CD8-positive, alpha-beta memory T cell (primary cell): ENCODE data around the gene MYCN. TPM values are rescaled to one million over a fixed set of nuclear protein-coding genes. Genes with fewer than 3 reads are reported as not detected.

ENCODE experiments used
- CTCF ChIA-PET: fragments of 350-600 bp; sonication (Branson Sonifier 250); formaldehyde crosslinking; loops from one replicate; lab custom pipeline; 2021; ENCODE audit warnings: antibody characterized with exemption; lab: Charles Lee
- POLR2A ChIA-PET: fragments of 350-600 bp; sonication (Branson Sonifier 250); formaldehyde crosslinking; loops from one replicate; lab custom pipeline; 2021; ENCODE audit warnings: antibody characterized with exemption; lab: Charles Lee
- DNase-seq, 5 donors: peaks; one replicate each; pipeline versions ENCODE4 v3.0.0 to v3.0.0-alpha.2; 2020 to 2022; ENCODE audit warnings: mixed read lengths in 1 of 5
- H3K27ac ChIP-seq: one replicate; pipeline ENCODE4 v1.7.0; 2013; ENCODE audit warnings: low read depth, mild to moderate bottlenecking, low read length, moderate library complexity
- H3K27me3 ChIP-seq: 2 replicates; pipeline ENCODE4 v1.7.0; 2013; ENCODE audit warnings: low read length, mild to moderate bottlenecking; ENCODE audit not compliant: insufficient read depth, poor library complexity, severe bottlenecking
- H3K36me3 ChIP-seq: 2 replicates; pipeline ENCODE4 v1.7.0; 2013; ENCODE audit warnings: mild to moderate bottlenecking, low read length, moderate library complexity; ENCODE audit not compliant: insufficient read depth
- H3K4me1 ChIP-seq: 2 replicates; pipeline ENCODE4 v1.7.0; 2013; ENCODE audit warnings: mild to moderate bottlenecking, low read length, moderate library complexity; ENCODE audit not compliant: insufficient read depth
- H3K4me3 ChIP-seq: 2 replicates; pipeline ENCODE4 v1.7.0; 2013; ENCODE audit warnings: mild to moderate bottlenecking, low read length
- H3K9me3 ChIP-seq: 2 replicates; pipeline ENCODE4 v1.7.0; 2013; ENCODE audit warnings: mild to moderate bottlenecking, low read length
- H3K27ac Mint-ChIP-seq, 8 donors: one replicate each; pipeline ENCODE4 v1.8.0; 2020 to 2021; ENCODE audit warnings: mixed read lengths in 8 of 8, mild to moderate bottlenecking in 6 of 8, inconsistent platforms in 3 of 8, moderate library complexity in 3 of 8
- H3K27me3 Mint-ChIP-seq, 2 donors: one replicate each; pipeline ENCODE4 v1.8.0; 2020 to 2021; ENCODE audit warnings: mixed read lengths in 2 of 2, mild to moderate bottlenecking in 1 of 2, moderate library complexity in 1 of 2
- H3K36me3 Mint-ChIP-seq, 3 donors: one replicate each; pipeline ENCODE4 v1.8.0; 2020 to 2021; ENCODE audit warnings: mixed read lengths in 3 of 3, inconsistent platforms in 1 of 3, mild to moderate bottlenecking in 1 of 3
- H3K4me1 Mint-ChIP-seq, 3 donors: one replicate each; pipeline ENCODE4 v1.8.0; 2020 to 2021; ENCODE audit warnings: mixed read lengths in 3 of 3, inconsistent platforms in 1 of 3, mild to moderate bottlenecking in 1 of 3
- H3K4me3 Mint-ChIP-seq, 7 donors: one replicate each; pipeline ENCODE4 v1.8.0; 2020 to 2021; ENCODE audit warnings: mixed read lengths in 7 of 7, mild to moderate bottlenecking in 6 of 7, moderate library complexity in 4 of 7, inconsistent platforms in 2 of 7
- H3K9me3 Mint-ChIP-seq, 5 donors: one replicate each; pipeline ENCODE4 v1.8.0; 2020 to 2022; ENCODE audit warnings: mixed read lengths in 5 of 5, mild to moderate bottlenecking in 3 of 5, moderate library complexity in 2 of 5, inconsistent platforms in 1 of 5
- polyA plus RNA-seq: library from polyadenylated mRNA; unstranded; fragments of 300-500 nt; fragmentation: Illumina TruSeq; gene quantifications from one replicate; pipeline ENCODE4 v1.2.3, GENCODE V29; 2021
- total RNA-seq, 2 experiments: library from RNA; stranded (reverse); gene quantifications; one replicate each; pipeline ENCODE4 v1.2.3, GENCODE V29; 2021

MYCN gene
- total and polyA plus RNA-seq, 3 experiments from 2014 or later = not detected

DNA sequence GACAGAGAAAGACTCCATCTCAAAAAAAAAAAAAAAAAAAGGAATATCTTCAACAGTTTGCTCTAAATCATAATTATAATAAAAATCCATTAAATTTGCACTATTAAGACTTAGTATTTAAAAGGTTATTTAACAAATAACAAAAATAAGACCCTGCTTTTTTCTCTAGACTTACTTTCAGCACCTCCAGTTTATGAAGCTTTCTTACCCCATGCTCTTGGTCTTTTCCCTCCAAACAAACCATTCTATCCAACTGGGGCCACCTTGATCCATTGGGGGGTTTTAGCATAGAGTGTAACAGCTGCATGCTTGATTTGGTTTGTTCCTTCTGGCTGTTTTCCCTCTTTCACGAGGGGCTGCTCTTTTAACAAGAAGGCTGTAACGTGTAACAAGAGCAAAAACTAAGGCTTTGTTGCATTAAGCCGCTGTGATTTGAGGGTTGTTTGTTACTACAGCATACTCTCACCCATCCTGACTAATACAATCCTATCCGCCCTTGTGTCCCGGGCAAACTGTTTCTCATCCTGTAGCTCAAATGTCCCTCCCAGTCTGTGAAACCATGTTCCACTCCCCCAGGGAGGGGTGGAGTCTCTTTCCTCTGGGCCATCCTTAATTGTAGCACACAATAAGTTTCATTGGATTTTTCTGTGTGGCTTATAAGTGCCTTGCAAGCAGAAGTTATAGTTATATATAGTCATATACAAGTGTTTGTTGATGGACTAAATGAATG, 9.6 kb upstream of the MYCN start:
- no peaks in the 10 kb centered on the region for H3K4me1 ChIP-seq
- no peak overlapping the region for H3K27ac Mint-ChIP-seq
- CTCF ChIA-PET = no interaction called here

DNA sequence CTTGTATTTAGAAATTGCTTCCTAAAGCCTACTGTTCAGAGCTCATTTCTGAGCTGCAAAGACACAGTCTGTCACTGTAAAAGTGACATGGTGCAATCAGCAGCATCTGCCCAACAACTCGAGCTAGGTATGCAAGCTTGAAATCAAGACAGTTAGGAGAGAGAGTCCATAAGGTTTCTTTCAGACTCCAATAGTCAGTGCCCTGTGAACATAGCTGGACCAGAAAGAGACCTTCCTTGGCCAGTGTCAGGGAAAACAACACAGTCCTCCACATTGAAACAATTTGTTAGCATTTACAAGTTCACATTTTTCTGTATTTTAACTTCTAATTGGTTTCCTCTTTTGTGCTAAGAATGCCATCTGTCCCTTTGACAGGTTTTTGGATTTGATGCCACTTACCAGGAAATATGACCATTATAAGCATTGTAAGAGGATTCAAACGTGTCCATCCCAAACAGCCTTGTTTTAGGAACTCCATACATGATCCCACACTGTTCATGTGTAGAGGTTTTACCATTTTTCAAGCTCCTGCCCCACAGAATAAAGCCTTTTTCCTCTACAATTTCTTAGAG, 8.9 kb upstream of the MYCN start:
- no peak overlapping the region for H3K4me3 ChIP-seq

More for the DNA sequence above, 9.6 kb upstream of the MYCN start:
- Mint-ChIP-seq H3K4me1 (no peaks in the 10 kb centered on the region), H3K27me3 (no peaks in the 10 kb centered on the region), H3K9me3 (peaks cover 0 to 4% (median 0%) of the 10 kb centered on the region in 5 donors), H3K4me3 (no peak overlapping the region), H3K36me3 (no peaks in the 10 kb centered on the region)
- POLR2A ChIA-PET = no interaction called here
- H3K27me3 ChIP-seq = no peaks in the 10 kb centered on the region
- no peak for DNase-seq
- no peak overlapping the region for H3K4me3 ChIP-seq
- H3K9me3 ChIP-seq = no peaks in the 10 kb centered on the region
- H3K27ac ChIP-seq = no peak overlapping the region
- H3K36me3 ChIP-seq = no peaks in the 10 kb centered on the region

DNA sequence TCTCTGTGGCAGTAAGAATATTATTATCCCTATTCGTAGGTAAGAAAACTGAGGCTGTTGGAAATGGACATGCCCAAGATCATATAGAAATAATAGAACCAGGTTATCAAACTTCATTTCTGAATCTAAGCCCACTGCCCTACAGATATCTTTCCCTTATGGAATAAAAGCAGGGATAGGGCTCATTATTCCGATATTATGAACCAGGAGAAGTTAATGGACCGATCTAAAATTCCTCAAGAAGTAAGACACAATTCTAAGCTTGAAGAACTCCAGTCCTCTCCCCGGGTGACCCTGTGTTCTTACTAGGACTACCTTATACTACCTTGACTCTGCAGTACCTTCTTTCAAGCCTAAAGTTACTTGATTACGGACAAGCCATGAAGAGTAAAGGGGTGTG, 8.4 kb upstream of the MYCN start:
- H3K36me3 ChIP-seq = no peaks in the 10 kb centered on the region
- no peaks in the 10 kb centered on the region for H3K4me1 ChIP-seq
- POLR2A ChIA-PET = no interaction called here
- H3K27ac Mint-ChIP-seq = no peak overlapping the region
- H3K4me1 Mint-ChIP-seq = no peaks in the 10 kb centered on the region
- no peak overlapping the region for H3K4me3 ChIP-seq
- CTCF ChIA-PET = no interaction called here
- peaks cover 0 to 4% (median 0%) of the 10 kb centered on the region in 5 donors for H3K9me3 Mint-ChIP-seq
- H3K9me3 ChIP-seq = no peaks in the 10 kb centered on the region
- H3K27ac ChIP-seq = no peak overlapping the region
- no peak overlapping the region for H3K4me3 Mint-ChIP-seq
- no peaks in the 10 kb centered on the region for H3K36me3 Mint-ChIP-seq
- no peak for DNase-seq
- peaks cover 0 to under 1% of the 10 kb centered on the region in 2 donors for H3K27me3 Mint-ChIP-seq
- no peaks in the 10 kb centered on the region for H3K27me3 ChIP-seq

More for the DNA sequence above, 8.9 kb upstream of the MYCN start:
- Mint-ChIP-seq H3K27me3 (no peaks in the 10 kb centered on the region), H3K9me3 (peaks cover 0 to 4% (median 0%) of the 10 kb centered on the region in 5 donors), H3K36me3 (no peaks in the 10 kb centered on the region), H3K27ac (no peak overlapping the region), H3K4me1 (no peaks in the 10 kb centered on the region), H3K4me3 (no peak overlapping the region)
- ChIA-PET CTCF (no interaction called here), POLR2A (no interaction called here)
- Histone ChIP-seq H3K9me3 (no peaks in the 10 kb centered on the region), H3K4me1 (no peaks in the 10 kb centered on the region), H3K36me3 (no peaks in the 10 kb centered on the region), H3K27me3 (no peaks in the 10 kb centered on the region), H3K27ac (no peak overlapping the region)
- no peak for DNase-seq

DNA sequence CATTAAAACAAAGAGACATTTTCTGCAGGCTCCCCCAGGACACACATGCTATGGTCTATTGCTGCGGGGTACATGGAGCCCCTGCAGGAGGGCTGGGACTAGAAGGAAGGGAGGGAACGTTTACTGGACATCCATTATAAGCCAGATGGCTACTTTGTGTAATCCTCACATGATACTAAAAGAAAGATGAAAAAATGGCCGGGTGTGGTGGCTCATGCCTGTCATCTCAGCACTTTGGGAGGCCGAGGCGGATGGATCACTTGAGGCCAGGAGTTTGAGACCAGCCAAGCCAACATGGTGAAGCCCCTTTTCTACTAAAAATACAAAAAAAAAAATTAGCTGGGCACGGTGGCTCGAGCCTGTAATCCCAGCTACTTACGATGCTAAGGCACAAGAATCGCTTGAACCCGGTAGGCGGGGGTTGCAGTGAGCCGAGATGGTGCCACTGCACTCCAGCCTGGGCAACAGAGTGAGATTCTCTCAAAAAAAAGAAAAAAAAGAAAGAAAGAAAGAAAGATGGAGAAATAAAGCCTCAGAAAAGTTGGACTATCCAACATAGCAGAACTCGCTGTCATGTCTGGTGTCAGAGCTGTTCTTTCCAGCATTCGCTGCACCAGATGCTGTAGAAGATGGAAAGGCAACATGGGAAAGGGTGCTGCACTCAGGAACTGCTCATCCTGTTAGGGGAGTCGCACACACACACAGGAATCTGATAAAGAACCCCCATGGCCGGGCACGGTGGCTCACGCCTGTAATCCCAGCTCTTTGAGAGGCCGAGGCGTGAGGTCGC, 7.8 kb upstream of the MYCN start:
- POLR2A ChIA-PET = no interaction called here
- H3K4me3 ChIP-seq = no peak overlapping the region
- H3K36me3 ChIP-seq = no peaks in the 10 kb centered on the region
- no peak for DNase-seq
- no peaks in the 10 kb centered on the region for H3K27me3 ChIP-seq
- Mint-ChIP-seq H3K27me3 (peaks cover 0 to 7% of the 10 kb centered on the region in 2 donors), H3K9me3 (peaks cover 0 to 4% (median 0%) of the 10 kb centered on the region in 5 donors), H3K4me1 (no peaks in the 10 kb centered on the region), H3K36me3 (no peaks in the 10 kb centered on the region), H3K4me3 (no peak overlapping the region), H3K27ac (no peak overlapping the region)
- CTCF ChIA-PET = no interaction called here
- H3K9me3 ChIP-seq = no peaks in the 10 kb centered on the region
- H3K27ac ChIP-seq = no peak overlapping the region
- H3K4me1 ChIP-seq = no peaks in the 10 kb centered on the region

DNA sequence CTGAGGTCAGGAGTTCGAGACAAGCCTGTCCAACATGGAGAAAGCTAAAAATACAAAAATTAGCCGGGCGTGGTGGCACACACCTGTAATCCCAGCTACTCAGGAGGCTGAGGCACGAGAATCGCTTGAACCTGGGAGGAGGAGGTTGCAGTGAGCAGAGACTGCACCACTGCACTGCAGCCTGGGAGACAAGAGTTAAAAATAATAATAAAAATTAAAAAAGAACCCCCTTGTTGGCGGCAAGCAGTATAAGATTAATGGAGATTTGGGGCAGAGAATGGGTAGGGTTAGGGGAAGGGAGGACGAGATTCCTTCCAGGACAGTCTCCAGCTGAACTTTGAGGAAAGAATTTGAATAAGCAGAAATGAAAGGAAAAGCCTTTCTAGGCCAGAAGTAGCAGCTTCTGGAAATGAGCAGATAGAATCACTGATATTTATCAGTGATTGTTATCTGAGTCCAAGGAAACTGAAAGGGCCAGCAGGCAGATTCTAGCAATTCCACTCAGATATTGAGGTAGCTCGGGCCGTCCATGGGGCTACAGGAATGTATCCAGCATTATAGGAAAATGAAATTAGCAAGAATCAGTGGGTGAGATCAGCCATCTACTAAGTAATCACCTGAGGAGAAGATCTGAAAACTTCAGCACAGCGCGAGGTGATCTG, 7.0 kb upstream of the MYCN start:
- Mint-ChIP-seq H3K4me3 (no peak overlapping the region), H3K27me3 (peaks cover under 1 to 11% of the 10 kb centered on the region in 2 donors), H3K4me1 (no peaks in the 10 kb centered on the region), H3K9me3 (peaks cover 0 to 4% (median 0%) of the 10 kb centered on the region in 5 donors), H3K36me3 (no peaks in the 10 kb centered on the region), H3K27ac (no peak overlapping the region)
- H3K36me3 ChIP-seq = no peaks in the 10 kb centered on the region
- H3K9me3 ChIP-seq = no peaks in the 10 kb centered on the region
- no peak overlapping the region for H3K27ac ChIP-seq
- DNase-seq = no peak
- CTCF ChIA-PET = no interaction called here
- POLR2A ChIA-PET = no interaction called here
- no peaks in the 10 kb centered on the region for H3K4me1 ChIP-seq
- H3K27me3 ChIP-seq = no peaks in the 10 kb centered on the region
- H3K4me3 ChIP-seq = no peak overlapping the region

DNA sequence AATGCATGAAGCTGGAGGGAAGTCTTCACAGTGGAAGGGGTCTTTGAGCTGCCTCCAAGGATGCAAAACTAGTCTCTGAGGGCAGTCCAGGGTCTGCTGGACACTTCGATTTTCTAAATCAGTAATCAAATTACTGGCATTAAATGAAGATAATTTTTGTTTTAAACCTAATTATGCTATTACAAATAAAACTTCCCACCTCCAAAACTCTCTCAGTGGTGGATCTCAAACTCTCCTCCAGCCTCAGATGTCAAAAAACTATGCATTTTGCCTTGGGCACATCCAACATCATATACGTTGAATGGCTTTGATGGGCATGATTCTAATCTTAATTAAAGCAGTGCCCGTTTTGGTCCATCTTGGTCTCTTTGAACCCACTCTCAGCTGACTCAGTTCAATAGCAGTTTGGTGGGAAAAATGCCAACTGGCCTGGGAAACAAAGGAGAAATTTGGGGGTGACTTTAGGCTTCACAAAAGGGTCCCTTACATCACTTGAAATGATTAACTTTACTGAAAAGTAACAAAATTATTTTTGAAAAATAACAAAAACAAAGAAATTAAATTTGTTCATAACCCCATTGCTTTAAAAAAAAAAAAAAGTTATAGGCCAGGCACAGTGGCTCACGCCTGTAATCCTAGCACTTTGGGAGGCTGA, 5.9 kb upstream of the MYCN start:
- ChIA-PET CTCF (no interaction called here), POLR2A (no interaction called here)
- peaks cover 7% of the 10 kb centered on the region for H3K27me3 ChIP-seq
- H3K4me3 Mint-ChIP-seq = no peak overlapping the region
- no peaks in the 10 kb centered on the region for H3K9me3 ChIP-seq
- DNase-seq = no peak
- peaks cover 0 to 6% (median 3%) of the 10 kb centered on the region in 3 donors for H3K4me1 Mint-ChIP-seq
- H3K27me3 Mint-ChIP-seq = peaks cover 11 to 22% of the 10 kb centered on the region in 2 donors
- no peak overlapping the region for H3K4me3 ChIP-seq
- no peaks in the 10 kb centered on the region for H3K36me3 Mint-ChIP-seq
- no peak overlapping the region for H3K27ac Mint-ChIP-seq
- no peaks in the 10 kb centered on the region for H3K4me1 ChIP-seq
- no peak overlapping the region for H3K27ac ChIP-seq
- no peaks in the 10 kb centered on the region for H3K36me3 ChIP-seq
- H3K9me3 Mint-ChIP-seq = peaks cover 0 to 4% (median 1%) of the 10 kb centered on the region in 5 donors

DNA sequence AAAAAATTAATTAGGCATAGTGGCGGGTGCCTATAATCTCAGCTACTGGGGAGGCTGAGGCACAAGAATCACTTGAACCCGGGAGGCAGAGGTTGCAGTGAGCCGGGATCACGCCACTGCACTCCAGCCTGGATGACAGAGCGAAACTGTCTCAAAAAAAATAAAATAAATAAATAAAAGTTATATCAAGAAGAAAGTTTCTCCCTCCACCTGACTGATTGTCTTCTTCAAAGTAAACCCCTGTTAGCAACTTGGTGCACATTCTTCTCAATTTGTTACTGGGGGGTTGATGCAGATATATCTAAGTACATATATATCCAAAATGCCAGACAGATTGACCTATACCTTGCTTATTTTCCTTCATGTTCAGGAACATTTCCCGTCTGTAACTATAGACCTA, 5.2 kb upstream of the MYCN start:
- no peak for DNase-seq
- Histone ChIP-seq H3K36me3 (no peaks in the 10 kb centered on the region), H3K27ac (no peak overlapping the region), H3K4me1 (no peaks in the 10 kb centered on the region), H3K9me3 (no peaks in the 10 kb centered on the region), H3K4me3 (no peak overlapping the region), H3K27me3 (peaks cover 12% of the 10 kb centered on the region)
- H3K27me3 Mint-ChIP-seq = peaks cover 16 to 22% of the 10 kb centered on the region in 2 donors
- peaks cover 0 to 4% (median 1%) of the 10 kb centered on the region in 5 donors for H3K9me3 Mint-ChIP-seq
- no peaks in the 10 kb centered on the region for H3K36me3 Mint-ChIP-seq
- H3K27ac Mint-ChIP-seq = no peak overlapping the region
- peaks cover 0 to 8% (median 3%) of the 10 kb centered on the region in 3 donors for H3K4me1 Mint-ChIP-seq
- CTCF ChIA-PET = no interaction called here
- POLR2A ChIA-PET = no interaction called here
- H3K4me3 Mint-ChIP-seq = no peak overlapping the region
